CD4-positive, alpha-beta T cell treated with Interleukin-15 for 1 hour (primary cell): ENCODE data around the gene C1QL1.
"Not testable (repeated sequence)": the region's sequence is repeated elsewhere in the genome, so short reads cannot be mapped to it uniquely, and the experiment has no call there.

Experiments used
- DNase-seq: peaks from one replicate; pipeline ENCODE4 v3.0.0-alpha.2; 2020

C1QL1 gene

GRCh38 chr17:44959821-44960531 lies 8.1 kb downstream of the C1QL1 start:
- peak; percentile 7 for DNase-seq

- peak; percentile 8 for DNase-seq
These were observed 10.8 kb downstream of the C1QL1 start for GRCh38 chr17:44956998-44957981.

- DNase-seq, result peak; percentile 13
These were observed 12.3 kb downstream of the C1QL1 start for GRCh38 chr17:44955674-44956425.

- no peak for DNase-seq
These were observed 15.1 kb downstream of the C1QL1 start for GRCh38 chr17:44952946-44953475.

GRCh38 chr17:44948315-44948795 lies 19.7 kb downstream of the C1QL1 start:
- DNase-seq, result no peak

- peak; percentile 90 for DNase-seq
These were observed 20.4 kb downstream of the C1QL1 start, which contains the start of gene KIF18B for GRCh38 chr17:44947461-44948314. Gene KIF18B (minus strand): TSS chr17:44947773. CDS start chr17:44936344, 11,429 bp downstream.

GRCh38 chr17:44945652-44946051 lies 22.5 kb downstream of the C1QL1 start:
- DNase-seq, result not testable (repeated sequence)

- no peak for DNase-seq
These were observed 25.6 kb downstream of the C1QL1 start for GRCh38 chr17:44942456-44942855.

GRCh38 chr17:44941712-44942331 lies 26.3 kb downstream of the C1QL1 start:
- no peak for DNase-seq

- DNase-seq, result no peak
These were observed 27.3 kb downstream of the C1QL1 start for GRCh38 chr17:44940768-44941167.

GRCh38 chr17:44940317-44940716 lies 27.8 kb downstream of the C1QL1 start:
- no peak for DNase-seq

- no peak for DNase-seq
These were observed 33.0 kb downstream of the C1QL1 start for GRCh38 chr17:44935116-44935515.

GRCh38 chr17:44934745-44935105 lies 33.4 kb downstream of the C1QL1 start:
- DNase-seq, result no peak

GRCh38 chr17:44933824-44934744 lies 34.0 kb downstream of the C1QL1 start:
- DNase-seq, result peak; percentile 10

GRCh38 chr17:44932787-44933097 lies 35.4 kb downstream of the C1QL1 start:
- no peak for DNase-seq

GRCh38 chr17:44932096-44932786 lies 35.9 kb downstream of the C1QL1 start:
- DNase-seq, result no peak

GRCh38 chr17:44931376-44931775 lies 36.7 kb downstream of the C1QL1 start:
- DNase-seq, result peak; percentile 13

GRCh38 chr17:44930667-44931066 lies 37.4 kb downstream of the C1QL1 start:
- no peak for DNase-seq

- DNase-seq, result peak; percentile 12
These were observed 39.0 kb downstream of the C1QL1 start for GRCh38 chr17:44928950-44929720.
